Astrocyte of the cerebellum (primary cell): ENCODE measurements around the gene PCNX2.

Experiments
- DNase-seq: peaks from one replicate; pipeline ENCODE4 v3.0.0-alpha.2; 2011; ENCODE audit warnings: low read depth
- H3K4me3 ChIP-seq: 2 replicates; pipeline ENCODE4 v1.5.1; 2011; ENCODE audit warnings: mild to moderate bottlenecking, low read depth, low read length, moderate library complexity
- in situ Hi-C: cut with HindIII; loops from 2 replicates; pipeline ENCODE4 v1.10.0; 2017; ENCODE audit warnings: low sequenced_read_pairs
- TF ChIP-seq, protein P1 (sequence below): IDR thresholded peaks from 2 replicates; pipeline ENCODE4 v1.5.1; 2012; ENCODE audit warnings: low read length, low read depth, moderate library complexity, mild to moderate bottlenecking; ENCODE audit errors: missing control alignments

Gene PCNX2

DNA sequence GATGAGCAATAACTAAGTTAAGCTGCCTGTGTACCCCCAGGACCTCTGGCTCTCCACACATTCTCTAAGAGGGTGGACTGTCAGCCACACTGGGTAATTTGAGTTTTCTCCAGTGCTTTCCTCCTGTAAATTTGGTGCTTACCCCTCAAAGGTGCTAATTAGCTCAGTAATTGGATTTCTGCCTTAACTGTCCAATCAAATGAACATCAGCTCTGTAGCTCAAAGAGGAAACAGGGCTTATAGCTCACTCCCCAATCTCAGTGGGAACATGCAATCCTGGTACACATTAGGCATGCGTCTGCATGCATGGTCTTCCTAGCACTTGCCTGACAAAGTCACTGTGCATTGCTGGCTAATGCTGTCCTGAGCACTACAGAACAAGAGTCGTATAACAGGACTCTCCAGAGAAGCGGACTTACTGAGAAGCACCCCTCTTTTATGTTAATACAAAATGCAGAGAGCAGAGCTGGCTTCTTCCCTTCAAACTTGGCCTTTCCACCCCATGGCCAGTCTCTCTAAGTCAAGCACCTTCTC is 235.0 kb downstream of the PCNX2 start:
- in situ Hi-C loops: no loop called here
- no peak overlapping the region for H3K4me3 ChIP-seq
- DNase-seq: no peak
- TF ChIP-seq, protein P1, sequence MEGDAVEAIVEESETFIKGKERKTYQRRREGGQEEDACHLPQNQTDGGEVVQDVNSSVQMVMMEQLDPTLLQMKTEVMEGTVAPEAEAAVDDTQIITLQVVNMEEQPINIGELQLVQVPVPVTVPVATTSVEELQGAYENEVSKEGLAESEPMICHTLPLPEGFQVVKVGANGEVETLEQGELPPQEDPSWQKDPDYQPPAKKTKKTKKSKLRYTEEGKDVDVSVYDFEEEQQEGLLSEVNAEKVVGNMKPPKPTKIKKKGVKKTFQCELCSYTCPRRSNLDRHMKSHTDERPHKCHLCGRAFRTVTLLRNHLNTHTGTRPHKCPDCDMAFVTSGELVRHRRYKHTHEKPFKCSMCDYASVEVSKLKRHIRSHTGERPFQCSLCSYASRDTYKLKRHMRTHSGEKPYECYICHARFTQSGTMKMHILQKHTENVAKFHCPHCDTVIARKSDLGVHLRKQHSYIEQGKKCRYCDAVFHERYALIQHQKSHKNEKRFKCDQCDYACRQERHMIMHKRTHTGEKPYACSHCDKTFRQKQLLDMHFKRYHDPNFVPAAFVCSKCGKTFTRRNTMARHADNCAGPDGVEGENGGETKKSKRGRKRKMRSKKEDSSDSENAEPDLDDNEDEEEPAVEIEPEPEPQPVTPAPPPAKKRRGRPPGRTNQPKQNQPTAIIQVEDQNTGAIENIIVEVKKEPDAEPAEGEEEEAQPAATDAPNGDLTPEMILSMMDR: no peak

DNA sequence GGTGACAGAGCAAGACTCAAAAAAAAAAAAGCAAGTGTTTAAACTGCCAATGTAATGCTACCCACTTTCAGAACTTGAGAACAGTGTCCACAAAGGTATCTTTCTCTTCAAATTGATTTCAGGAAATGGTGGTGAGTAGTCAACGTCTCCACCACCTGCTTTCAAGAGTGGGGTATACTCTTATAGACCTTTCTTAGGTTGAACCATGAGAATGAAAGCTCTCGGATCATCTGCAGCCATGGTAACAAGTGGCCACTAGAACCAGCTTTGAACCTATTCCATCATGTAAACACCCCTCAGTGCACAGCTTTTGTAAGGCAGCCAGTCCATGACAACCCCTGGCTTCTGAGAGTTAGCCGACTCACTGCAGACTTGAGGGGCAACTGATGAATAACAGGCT is 237.7 kb downstream of the PCNX2 start:
- in situ Hi-C loops: no loop called here
- no peak for DNase-seq
- H3K4me3 ChIP-seq: no peak overlapping the region
- TF ChIP-seq, protein P1: no peak

DNA sequence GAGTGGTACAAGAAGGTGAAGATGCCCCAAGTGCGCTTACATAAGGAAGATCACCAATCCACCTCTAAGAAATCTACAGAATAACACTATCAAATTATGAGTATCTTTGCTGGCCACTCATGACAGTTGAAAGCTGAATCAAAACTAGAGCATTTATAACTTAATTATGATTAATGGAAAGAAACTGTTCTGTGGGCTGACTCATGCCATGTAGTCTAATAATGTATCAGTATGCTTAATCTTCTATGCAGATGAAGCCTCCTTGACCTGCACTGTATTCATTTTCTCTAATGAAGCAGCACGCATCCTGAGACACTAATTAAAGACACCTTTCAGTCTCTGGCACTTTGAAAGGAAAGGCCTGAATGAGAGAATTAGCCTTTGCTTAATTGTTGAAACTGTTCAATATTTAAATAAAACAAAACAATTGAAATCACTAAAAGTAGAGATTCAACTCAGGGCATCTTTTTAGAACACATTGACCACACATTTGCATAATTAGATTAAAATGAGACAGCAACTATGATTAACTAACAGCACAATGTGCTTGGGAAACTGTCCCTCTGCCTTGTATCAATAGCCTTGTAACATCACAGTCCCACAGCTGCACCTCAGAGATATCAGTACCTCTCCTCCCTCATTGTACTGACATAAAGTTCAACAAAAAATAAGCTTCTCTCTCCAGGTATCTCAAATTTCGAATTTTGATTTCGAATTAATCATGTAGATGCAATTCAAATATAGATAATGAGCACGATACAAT is 239.5 kb downstream of the PCNX2 start:
- in situ Hi-C loops: no loop called here
- DNase-seq: no peak
- TF ChIP-seq, protein P1: no peak
- no peak overlapping the region for H3K4me3 ChIP-seq

- TF ChIP-seq, protein P1: no peak
- DNase-seq: peak; percentile 32
- no peak overlapping the region for H3K4me3 ChIP-seq
- in situ Hi-C loops: no loop called here
Measured at GRCh38 chr1:233045588-233045987, 249.9 kb downstream of the PCNX2 start.

DNA sequence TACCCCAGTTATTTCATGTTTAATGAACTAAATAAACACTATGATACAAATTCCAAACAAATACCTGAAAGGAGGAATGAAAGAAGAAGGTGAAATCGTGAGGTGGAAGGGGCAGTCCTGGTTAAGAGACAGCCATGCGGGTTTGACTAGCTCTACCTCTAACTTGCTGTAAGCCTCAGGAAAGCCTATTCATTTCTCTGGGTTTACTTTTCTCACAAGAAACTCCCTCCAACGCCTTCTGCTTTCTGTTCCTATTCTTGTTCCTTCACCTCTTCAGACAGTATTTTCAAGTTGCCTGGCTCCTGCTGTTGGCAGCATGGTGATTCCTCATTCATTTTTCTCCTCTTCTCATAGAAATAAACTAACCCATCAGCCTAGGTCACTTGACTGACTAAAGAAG is 252.7 kb downstream of the PCNX2 start:
- no peak overlapping the region for H3K4me3 ChIP-seq
- no peak for DNase-seq
- TF ChIP-seq, protein P1: no peak
- in situ Hi-C loops: no loop called here

DNA sequence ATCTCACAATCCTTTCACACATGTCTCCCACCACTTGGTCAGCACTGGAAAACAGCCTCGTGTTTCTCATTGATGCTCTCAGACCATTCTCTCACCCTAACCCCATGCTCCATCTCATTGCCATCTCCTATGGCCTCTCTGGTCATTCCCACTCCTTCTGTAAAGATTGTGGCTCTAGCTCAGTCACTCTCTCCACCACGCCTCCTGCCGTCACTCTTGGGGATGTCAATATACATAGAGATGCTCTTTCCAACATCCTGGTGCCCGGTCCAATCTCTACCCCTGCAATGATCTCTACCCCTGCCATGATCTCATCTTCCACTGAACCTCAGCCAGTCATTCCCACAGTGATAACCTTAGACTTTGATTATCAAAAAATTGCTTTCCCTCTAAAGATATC is 255.0 kb downstream of the PCNX2 start:
- no peak for DNase-seq
- in situ Hi-C loops: no loop called here
- TF ChIP-seq, protein P1: no peak
- H3K4me3 ChIP-seq: no peak overlapping the region

- in situ Hi-C loops: no loop called here
- no peak for DNase-seq
- TF ChIP-seq, protein P1: no peak
- H3K4me3 ChIP-seq: no peak overlapping the region
Measured at GRCh38 chr1:233038581-233038980, 256.9 kb downstream of the PCNX2 start.
